Measurements from ENCODE around the gene IFNAR1. TPM values are rescaled to one million over a fixed set of nuclear protein-coding genes. Genes with fewer than 3 reads are reported as not detected.

IFNAR1 gene
- total RNA-seq, 2 experiments from 2014 or later: 26.2 to 30.8 TPM

GRCh38 chr21:33293811-33294216 lies 31.0 kb upstream of the IFNAR1 start:
- Mint-ChIP-seq H3K4me3 (no peak overlapping the region), H3K9me3 (ENCODE audit: low read depth) (no peaks in the 10 kb centered on the region)
- no peak for ATAC-seq

GRCh38 chr21:33296156-33296555 lies 28.6 kb upstream of the IFNAR1 start:
- peaks cover 26% of the 10 kb centered on the region for H3K36me3 Mint-ChIP-seq
- H3K4me3 Mint-ChIP-seq: no peak overlapping the region
- H3K27me3 Mint-ChIP-seq: no peaks in the 10 kb centered on the region
- CTCF ChIA-PET: interaction anchor here (0.7 kb wide), 1 partner anchor 12 kb away, joined by 3 read pairs; no protein-coding TSS in a partner anchor
- no peaks in the 10 kb centered on the region for H3K9me3 Mint-ChIP-seq (ENCODE audit: low read depth)
- DNase-seq (no peak), ATAC-seq (no peak)
- H3K27ac Mint-ChIP-seq: no peak overlapping the region
- peaks cover 16% of the 10 kb centered on the region for H3K4me1 Mint-ChIP-seq

More at GRCh38 chr21:33293811-33294216, 31.0 kb upstream of the IFNAR1 start:
- CTCF ChIA-PET: interaction anchor here (1.0 to 2.5 kb wide), 3 partner anchors 15 to 151 kb away, joined by 3 to 5 read pairs (median 3); no protein-coding TSS in a partner anchor
- peaks cover 24% of the 10 kb centered on the region for H3K36me3 Mint-ChIP-seq
- peaks cover 5% of the 10 kb centered on the region for H3K4me1 Mint-ChIP-seq
- no peak overlapping the region for H3K27ac Mint-ChIP-seq
- H3K27me3 Mint-ChIP-seq: no peaks in the 10 kb centered on the region
- DNase-seq: no peak

- H3K4me1 Mint-ChIP-seq: peaks cover 20% of the 10 kb centered on the region
- no peak overlapping the region for H3K4me3 Mint-ChIP-seq
- CTCF ChIA-PET: interaction anchor here (0.7 to 2.2 kb wide), 5 partner anchors 12 to 146 kb away, joined by 3 to 5 read pairs (median 4); no protein-coding TSS in a partner anchor
- DNase-seq (no peak), ATAC-seq (no peak)
- H3K27ac Mint-ChIP-seq: peak overlapping the region; percentile 52
- no peaks in the 10 kb centered on the region for H3K27me3 Mint-ChIP-seq
- peaks cover 13% of the 10 kb centered on the region for H3K36me3 Mint-ChIP-seq
- no peaks in the 10 kb centered on the region for H3K9me3 Mint-ChIP-seq (ENCODE audit: low read depth)
Measured at GRCh38 chr21:33299181-33299752, 25.5 kb upstream of the IFNAR1 start.

GRCh38 chr21:33300701-33301631 lies 23.8 kb upstream of the IFNAR1 start:
- no peaks in the 10 kb centered on the region for H3K9me3 Mint-ChIP-seq (ENCODE audit: low read depth)
- H3K4me1 Mint-ChIP-seq: peaks cover 20% of the 10 kb centered on the region
- no peak for DNase-seq
- peaks cover 11% of the 10 kb centered on the region for H3K36me3 Mint-ChIP-seq
- CTCF ChIA-PET: interaction anchor here (1.2 to 2.2 kb wide), 3 partner anchors 14 to 144 kb away, joined by 3 to 5 read pairs (median 5); no protein-coding TSS in a partner anchor
- no peaks in the 10 kb centered on the region for H3K27me3 Mint-ChIP-seq
- H3K27ac Mint-ChIP-seq: no peak overlapping the region
- ATAC-seq: no peak
- no peak overlapping the region for H3K4me3 Mint-ChIP-seq

- Mint-ChIP-seq H3K4me1 (peaks cover 20% of the 10 kb centered on the region), H3K36me3 (peaks cover 6% of the 10 kb centered on the region), H3K4me3 (no peak overlapping the region), H3K9me3 (ENCODE audit: low read depth) (no peaks in the 10 kb centered on the region), H3K27ac (no peak overlapping the region), H3K27me3 (no peaks in the 10 kb centered on the region)
- DNase-seq (no peak), ATAC-seq (no peak)
- CTCF ChIA-PET: interaction anchor here (2.2 kb wide), 1 partner anchor 144 kb away, joined by 5 read pairs; no protein-coding TSS in a partner anchor
Measured at GRCh38 chr21:33301632-33302002, 23.2 kb upstream of the IFNAR1 start.

GRCh38 chr21:33302055-33302454 lies 22.7 kb upstream of the IFNAR1 start:
- ATAC-seq (no peak), DNase-seq (no peak)
- no peaks in the 10 kb centered on the region for H3K9me3 Mint-ChIP-seq (ENCODE audit: low read depth)
- CTCF ChIA-PET: no interaction called here
- H3K4me1 Mint-ChIP-seq: peaks cover 20% of the 10 kb centered on the region
- H3K36me3 Mint-ChIP-seq: peaks cover 4% of the 10 kb centered on the region
- H3K4me3 Mint-ChIP-seq: no peak overlapping the region
- H3K27ac Mint-ChIP-seq: no peak overlapping the region
- no peaks in the 10 kb centered on the region for H3K27me3 Mint-ChIP-seq

- Mint-ChIP-seq H3K4me1 (peaks cover 20% of the 10 kb centered on the region), H3K9me3 (ENCODE audit: low read depth) (no peaks in the 10 kb centered on the region), H3K27ac (no peak overlapping the region), H3K36me3 (peaks cover 3% of the 10 kb centered on the region), H3K4me3 (no peak overlapping the region), H3K27me3 (no peaks in the 10 kb centered on the region)
- DNase-seq: no peak
- no peak for ATAC-seq
- CTCF ChIA-PET: no interaction called here
Measured at GRCh38 chr21:33302796-33303195, 22.0 kb upstream of the IFNAR1 start.

- H3K9me3 Mint-ChIP-seq (ENCODE audit: low read depth): no peaks in the 10 kb centered on the region
- H3K27me3 Mint-ChIP-seq: no peaks in the 10 kb centered on the region
- H3K27ac Mint-ChIP-seq: no peak overlapping the region
- H3K4me1 Mint-ChIP-seq: peaks cover 7% of the 10 kb centered on the region
- DNase-seq (no peak), ATAC-seq (no peak)
- CTCF ChIA-PET: no interaction called here
- no peak overlapping the region for H3K4me3 Mint-ChIP-seq
- peaks cover 6% of the 10 kb centered on the region for H3K36me3 Mint-ChIP-seq
Measured at GRCh38 chr21:33305344-33305671, 19.5 kb upstream of the IFNAR1 start.

- CTCF ChIA-PET: no interaction called here
Measured at GRCh38 chr21:33305938-33306337, 18.8 kb upstream of the IFNAR1 start.

GRCh38 chr21:33308586-33309490 lies 15.9 kb upstream of the IFNAR1 start:
- Mint-ChIP-seq H3K36me3 (peaks cover 8% of the 10 kb centered on the region), H3K9me3 (ENCODE audit: low read depth) (no peaks in the 10 kb centered on the region), H3K4me1 (no peaks in the 10 kb centered on the region), H3K4me3 (no peak overlapping the region), H3K27ac (no peak overlapping the region), H3K27me3 (peaks cover 5% of the 10 kb centered on the region)
- no peak for ATAC-seq
- no peak for DNase-seq
- CTCF ChIA-PET: interaction anchor here (0.8 kb wide), 1 partner anchor 15 kb away, joined by 3 read pairs; no protein-coding TSS in a partner anchor

More at GRCh38 chr21:33305938-33306337, 18.8 kb upstream of the IFNAR1 start:
- no peaks in the 10 kb centered on the region for H3K27me3 Mint-ChIP-seq
- ATAC-seq (no peak), DNase-seq (no peak)
- peaks cover 7% of the 10 kb centered on the region for H3K4me1 Mint-ChIP-seq
- no peak overlapping the region for H3K27ac Mint-ChIP-seq
- no peak overlapping the region for H3K4me3 Mint-ChIP-seq
- peaks cover 6% of the 10 kb centered on the region for H3K36me3 Mint-ChIP-seq
- H3K9me3 Mint-ChIP-seq (ENCODE audit: low read depth): no peaks in the 10 kb centered on the region

GRCh38 chr21:33309778-33310177 lies 15.0 kb upstream of the IFNAR1 start:
- no peaks in the 10 kb centered on the region for H3K4me1 Mint-ChIP-seq
- CTCF ChIA-PET: no interaction called here
- no peak for ATAC-seq
- peaks cover 13% of the 10 kb centered on the region for H3K27me3 Mint-ChIP-seq
- no peak overlapping the region for H3K4me3 Mint-ChIP-seq
- no peaks in the 10 kb centered on the region for H3K9me3 Mint-ChIP-seq (ENCODE audit: low read depth)
- no peak overlapping the region for H3K27ac Mint-ChIP-seq
- H3K36me3 Mint-ChIP-seq: peaks cover 8% of the 10 kb centered on the region
- DNase-seq: no peak

GRCh38 chr21:33312121-33312520 lies 12.6 kb upstream of the IFNAR1 start:
- no peak for DNase-seq
- H3K9me3 Mint-ChIP-seq (ENCODE audit: low read depth): no peaks in the 10 kb centered on the region
- no peak for ATAC-seq
- H3K4me1 Mint-ChIP-seq: no peaks in the 10 kb centered on the region
- no peak overlapping the region for H3K27ac Mint-ChIP-seq
- H3K27me3 Mint-ChIP-seq: peaks cover 17% of the 10 kb centered on the region
- CTCF ChIA-PET: no interaction called here
- H3K36me3 Mint-ChIP-seq: peaks cover 8% of the 10 kb centered on the region
- no peak overlapping the region for H3K4me3 Mint-ChIP-seq

- H3K27me3 Mint-ChIP-seq: peaks cover 17% of the 10 kb centered on the region
- H3K4me3 Mint-ChIP-seq: no peak overlapping the region
- DNase-seq (no peak), ATAC-seq (no peak)
- no peak overlapping the region for H3K27ac Mint-ChIP-seq
- peaks cover 8% of the 10 kb centered on the region for H3K36me3 Mint-ChIP-seq
- CTCF ChIA-PET: interaction anchor here (0.9 to 1.4 kb wide), 2 partner anchors 48 to 132 kb away, joined by 4 read pairs; no protein-coding TSS in a partner anchor
- no peaks in the 10 kb centered on the region for H3K4me1 Mint-ChIP-seq
- no peaks in the 10 kb centered on the region for H3K9me3 Mint-ChIP-seq (ENCODE audit: low read depth)
Measured at GRCh38 chr21:33313183-33313582, 11.6 kb upstream of the IFNAR1 start.
